ENCODE results near the gene AHCY.

DNA sequence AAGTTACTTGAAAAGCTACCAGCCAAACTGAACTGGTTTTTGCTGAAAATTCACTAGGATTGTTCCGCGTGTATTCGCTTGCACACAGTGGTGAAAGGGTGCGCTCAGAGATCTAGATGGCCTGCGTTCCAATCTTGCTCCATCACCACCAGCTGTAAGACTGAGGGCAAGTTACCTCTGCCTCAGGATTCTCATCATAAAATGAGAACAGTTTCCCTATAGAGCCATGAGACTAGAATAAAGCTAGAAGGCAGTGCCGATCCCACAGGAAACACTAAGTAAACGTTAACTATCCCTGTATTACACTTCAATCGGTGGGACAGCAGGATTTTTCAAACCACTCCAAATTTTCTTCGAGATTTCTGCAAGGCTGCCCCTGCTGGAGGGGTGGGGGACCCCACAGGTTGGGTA is 838 bp downstream of the AHCY start:
- no peak for TF ChIP-seq GATA2 (IDR thresholded peaks at IDR 0.05; ENCODE audit: low read depth, low read length)
- no peak for TF ChIP-seq GATA3 (IDR thresholded peaks at IDR 0.05; ENCODE audit: low read depth, low read length)
